Thyroid gland (tissue), 4 donors: ENCODE measurements around the gene RABIF. TPM values are rescaled to one million over a fixed set of nuclear protein-coding genes. Genes with fewer than 3 reads are reported as not detected.
"Not testable (repeated sequence)": the region's sequence is repeated elsewhere in the genome, so short reads cannot be mapped to it uniquely, and the experiment has no call there.

Experiments used
- DNase-seq, 2 donors: peaks; one replicate each; pipeline ENCODE4 v3.0.0-alpha.2; 2019
- H3K27ac ChIP-seq, 3 donors: fragments of 200-600 bp; sonication (generic); 1 replicate in 2 of 3; 2 replicates in 1 of 3; pipeline ENCODE4 v1.5.1; 2016 to 2019; ENCODE audit warnings: mild to moderate bottlenecking in 1 of 3, moderate library complexity in 1 of 3
- H3K27me3 ChIP-seq: fragments of 200-600 bp; sonication (generic); one replicate; pipeline ENCODE4 v1.5.1; 2019
- H3K36me3 ChIP-seq, 2 donors: fragments of 200-600 bp; sonication (generic); one replicate each; pipeline ENCODE4 v1.5.1; 2016 to 2019
- H3K4me1 ChIP-seq, 2 donors: fragments of 200-600 bp; sonication (generic); one replicate each; pipeline ENCODE4 v1.5.1; 2017 to 2019
- H3K4me3 ChIP-seq, 3 donors: fragments of 200-600 bp; sonication (generic); replicated peaks in 1 of 3; 1 replicate in 2 of 3; 2 replicates in 1 of 3; pipeline ENCODE4 v1.5.1; 2016; ENCODE audit warnings: mild to moderate bottlenecking in 1 of 3
- H3K9me3 ChIP-seq: fragments of 200-600 bp; sonication (generic); one replicate; pipeline ENCODE4 v1.5.1; 2017
- CTCF ChIP-seq, 6 experiments: fragments of 200-600 bp in 3 of 6; fragments of 450-650 bp in 3 of 6; sonication (generic) in 3 of 6; IDR thresholded peaks; one replicate each; pipeline ENCODE4 v1.5.1; 2016 to 2019; ENCODE audit warnings: antibody characterized with exemption in 6 of 6, mild to moderate bottlenecking in 2 of 6, inconsistent platforms in 1 of 6, moderate library complexity in 1 of 6
- POLR2A ChIP-seq, 2 donors: fragments of 450-650 bp; IDR thresholded peaks; one replicate each; pipeline ENCODE4 v1.6.1; 2017; ENCODE audit warnings: antibody characterized with exemption in 2 of 2, mild to moderate bottlenecking in 2 of 2, moderate library complexity in 1 of 2
- WGBS, 2 donors: methylation state at CpG; one replicate each; pipeline ENCODE4 v1.1.5; 2017; 5-methylcytosine and 5-hydroxymethylcytosine counted together
- intact Hi-C: fragments of 100-400 bp; cut with DNase I; formaldehyde crosslinking; loops from one replicate; pipeline ENCODE4 v1.15.1; 2023
- small RNA-seq: library from RNA; depleted of rRNA; stranded (forward); fragments of <200 nt; gene quantifications from one replicate; pipeline ENCODE3, GENCODE V24; 2016
- total RNA-seq, 4 donors: library from RNA; depleted of rRNA; stranded (reverse); fragments of >200 nt; gene quantifications; one replicate each; pipeline ENCODE4 v1.2.3, GENCODE V29; 2016

Gene RABIF
- total RNA-seq, 4 donors from 2014 or later = 6.1 to 10.7 (median 7.8) TPM

- no peaks in the 10 kb centered on the region for H3K27me3 ChIP-seq
- no peak overlapping the region for H3K27ac ChIP-seq
- no peak for DNase-seq
- 80 to 89% methylated on average over 10 of the region's 10 CpGs for WGBS, 2 donors
- H3K4me3 ChIP-seq = no peak overlapping the region
- H3K4me1 ChIP-seq = no peaks in the 10 kb centered on the region
- TF ChIP-seq POLR2A (IDR thresholded peaks at IDR 0.05) (no peak), CTCF (IDR thresholded peaks at IDR 0.05) (no peak)
- H3K36me3 ChIP-seq = no peaks in the 10 kb centered on the region
- no peaks in the 10 kb centered on the region for H3K9me3 ChIP-seq
- intact Hi-C loops = no loop called here
Measured at GRCh38 chr1:202834771-202835547, 54.0 kb downstream of the RABIF start.

GRCh38 chr1:202831906-202832305 is 57.0 kb downstream of the RABIF start:
- TF ChIP-seq POLR2A (IDR thresholded peaks at IDR 0.05) (no peak), CTCF (IDR thresholded peaks at IDR 0.05) (no peak)
- no peak overlapping the region for H3K27ac ChIP-seq
- H3K36me3 ChIP-seq = no peaks in the 10 kb centered on the region
- intact Hi-C loops = no loop called here
- no peak for DNase-seq
- 91 to 93% methylated on average over 3 of the region's 3 CpGs for WGBS, 2 donors
- no peaks in the 10 kb centered on the region for H3K4me1 ChIP-seq
- H3K4me3 ChIP-seq = no peak overlapping the region
- no peaks in the 10 kb centered on the region for H3K9me3 ChIP-seq
- H3K27me3 ChIP-seq = no peaks in the 10 kb centered on the region

- H3K4me3 ChIP-seq, H3K36me3 ChIP-seq, H3K27me3 ChIP-seq, H3K4me1 ChIP-seq, H3K27ac ChIP-seq, intact Hi-C loops, DNase-seq, H3K9me3 ChIP-seq: not testable (repeated sequence)
- 95 to 96% methylated on average over 9 of the region's 9 CpGs for WGBS, 2 donors
Measured at GRCh38 chr1:202829223-202829622, 59.7 kb downstream of the RABIF start.

Small RNAs within 50 kb of the gene (small RNA-seq; reads per million reads assigned to genes)
- gene RF00019 = not detected

Other genes with a start within 250 kb of the RABIF start
- gene SYT2, start 178.7 kb downstream of the RABIF start, total RNA-seq = under 1 TPM in 2 of 4 donors, not detected in 2; under 0.01 to 0.38 TPM
- 10 to 100 TPM; 53.1 to 78.5 (median 61.2) TPM for gene KDM5B, start 80.7 kb downstream of the RABIF start, total RNA-seq
- not detected for gene PCAT6, start 78.2 kb downstream of the RABIF start, total RNA-seq
- gene KLHL12, start 38.1 kb upstream of the RABIF start, total RNA-seq = 10 to 100 TPM; 25.1 to 34.0 (median 29.1) TPM
- gene ADIPOR1, start 69.2 kb upstream of the RABIF start, total RNA-seq = 100 to 1,000 TPM in 1 of 4 donors, 10 to 100 TPM in 3; 76.3 to 108 (median 81.2) TPM
- 10 to 100 TPM; 48.0 to 94.8 (median 64.6) TPM for gene CYB5R1, start 78.1 kb upstream of the RABIF start, total RNA-seq
- 10 to 100 TPM; 71.0 to 93.9 (median 84.2) TPM for gene TMEM183A, start 118.2 kb upstream of the RABIF start, total RNA-seq
- 1 to 10 TPM in 3 of 4 donors, under 1 TPM in 1; 0.54 to 3.0 (median 2.1) TPM for gene PPFIA4, start 137.3 kb upstream of the RABIF start, total RNA-seq
- gene MYOG, start 196.9 kb upstream of the RABIF start, total RNA-seq = not detected
- 10 to 100 TPM in 2 of 4 donors, 1 to 10 TPM in 1, under 1 TPM in 1; 0.94 to 25.6 (median 6.8) TPM for gene ADORA1, start 238.6 kb upstream of the RABIF start, total RNA-seq